Activated naive CD4-positive, alpha-beta T cell treated with anti-CD3 and anti-CD28 coated beads, Interleukin-2, amount 10 ng/mL, durations not matched to agents 7 days and 5 days (primary cell): ENCODE results near the gene CDKAL1.
"Not testable (repeated sequence)": the region's sequence is repeated elsewhere in the genome, so short reads cannot be mapped to it uniquely, and the experiment has no call there.

Source experiments
- CTCF ChIA-PET: fragments of 350-600 bp; sonication (Branson Sonifier 250); formaldehyde crosslinking; loops from one replicate; lab custom pipeline; 2021; ENCODE audit warnings: antibody characterized with exemption; lab: Charles Lee
- DNase-seq: peaks from one replicate; pipeline ENCODE4 v3.0.0-alpha.2; 2020
- H3K27ac Mint-ChIP-seq: one replicate; pipeline ENCODE4 v1.8.0; 2021; ENCODE audit warnings: mild to moderate bottlenecking, moderate library complexity, mixed read lengths
- H3K27me3 Mint-ChIP-seq: one replicate; pipeline ENCODE4 v1.8.0; 2021; ENCODE audit warnings: mild to moderate bottlenecking, mixed read lengths
- H3K36me3 Mint-ChIP-seq: one replicate; pipeline ENCODE4 v1.8.0; 2021; ENCODE audit warnings: mixed read lengths
- H3K4me1 Mint-ChIP-seq: one replicate; pipeline ENCODE4 v1.8.0; 2021; ENCODE audit warnings: mixed read lengths
- H3K4me3 Mint-ChIP-seq: one replicate; pipeline ENCODE4 v1.8.0; 2021; ENCODE audit warnings: mild to moderate bottlenecking, moderate library complexity, mixed read lengths
- H3K9me3 Mint-ChIP-seq: one replicate; pipeline ENCODE4 v1.8.0; 2021; ENCODE audit warnings: mixed read lengths

CDKAL1 gene

GRCh38 chr6:21075986-21076385, 541.7 kb downstream of the CDKAL1 start:
- Mint-ChIP-seq H3K4me1 (no peaks in the 10 kb centered on the region), H3K4me3 (no peak overlapping the region), H3K27ac (no peak overlapping the region), H3K27me3 (no peaks in the 10 kb centered on the region), H3K36me3 (peaks cover 16% of the 10 kb centered on the region), H3K9me3 (peaks cover 14% of the 10 kb centered on the region)
- CTCF ChIA-PET = no interaction called here
- no peak for DNase-seq

GRCh38 chr6:21078497-21078896, 544.2 kb downstream of the CDKAL1 start:
- Mint-ChIP-seq H3K36me3 (peaks cover under 1% of the 10 kb centered on the region), H3K27me3 (no peaks in the 10 kb centered on the region), H3K4me1 (no peaks in the 10 kb centered on the region), H3K9me3 (peaks cover 6% of the 10 kb centered on the region), H3K4me3 (no peak overlapping the region), H3K27ac (no peak overlapping the region)
- DNase-seq = no peak
- CTCF ChIA-PET = no interaction called here

DNA sequence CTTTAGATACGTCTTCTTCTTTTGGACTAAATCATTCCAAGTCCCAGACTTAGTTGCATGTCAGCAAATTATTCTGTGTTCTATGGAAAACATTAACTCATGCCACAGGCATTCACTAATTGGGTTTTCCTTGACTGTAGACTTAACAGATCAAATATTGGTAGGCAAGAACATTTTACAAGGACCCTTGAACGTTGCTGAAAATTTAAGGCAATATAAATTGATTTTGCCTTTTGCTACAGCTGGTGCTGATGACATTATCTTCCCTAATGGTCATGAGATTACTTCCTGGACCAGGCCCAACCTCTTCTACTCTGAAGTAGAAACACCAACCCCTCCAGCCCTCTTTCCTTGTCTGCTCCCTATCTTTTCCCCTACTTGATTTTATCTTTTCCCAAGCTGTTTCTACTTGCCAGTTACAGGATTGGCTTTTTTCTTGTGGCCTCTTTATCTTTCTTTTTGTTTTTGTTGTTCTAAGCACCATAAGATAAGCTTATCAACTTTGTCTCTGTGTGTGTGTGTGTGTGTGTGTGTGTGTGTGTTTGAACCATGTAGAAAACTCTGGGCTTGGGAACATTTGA, 545.3 kb downstream of the CDKAL1 start:
- Mint-ChIP-seq H3K36me3 (peaks cover 2% of the 10 kb centered on the region), H3K4me1 (no peaks in the 10 kb centered on the region), H3K27ac (no peak overlapping the region), H3K4me3 (no peak overlapping the region), H3K27me3 (no peaks in the 10 kb centered on the region), H3K9me3 (peaks cover 5% of the 10 kb centered on the region)
- CTCF ChIA-PET = no interaction called here
- DNase-seq = no peak

GRCh38 chr6:21080221-21080620, 546.0 kb downstream of the CDKAL1 start:
- H3K9me3 Mint-ChIP-seq = peaks cover 5% of the 10 kb centered on the region
- no peak overlapping the region for H3K27ac Mint-ChIP-seq
- no peaks in the 10 kb centered on the region for H3K27me3 Mint-ChIP-seq
- H3K36me3 Mint-ChIP-seq = peaks cover 2% of the 10 kb centered on the region
- CTCF ChIA-PET = no interaction called here
- no peaks in the 10 kb centered on the region for H3K4me1 Mint-ChIP-seq
- no peak for DNase-seq
- H3K4me3 Mint-ChIP-seq = no peak overlapping the region

DNA sequence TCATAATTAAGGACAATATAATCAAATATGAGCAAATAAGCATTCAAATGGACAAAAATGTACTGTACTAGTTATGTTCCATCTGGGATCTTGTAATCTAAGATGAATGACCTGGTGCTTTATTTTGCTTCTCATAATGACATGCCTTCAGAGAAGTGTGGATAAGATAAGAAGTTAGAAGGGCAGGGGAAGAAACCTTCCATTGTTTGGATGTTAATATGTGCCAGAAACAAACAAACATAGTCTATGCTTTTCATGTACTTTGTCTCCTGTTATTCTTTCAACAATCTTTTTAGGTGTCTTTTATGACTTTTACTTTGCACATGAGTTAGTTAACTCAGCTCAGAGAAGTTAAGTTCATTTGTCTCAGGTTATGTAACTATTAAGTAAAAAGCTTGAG, 547.8 kb downstream of the CDKAL1 start:
- peaks cover 5% of the 10 kb centered on the region for H3K9me3 Mint-ChIP-seq
- CTCF ChIA-PET = no interaction called here

DNA sequence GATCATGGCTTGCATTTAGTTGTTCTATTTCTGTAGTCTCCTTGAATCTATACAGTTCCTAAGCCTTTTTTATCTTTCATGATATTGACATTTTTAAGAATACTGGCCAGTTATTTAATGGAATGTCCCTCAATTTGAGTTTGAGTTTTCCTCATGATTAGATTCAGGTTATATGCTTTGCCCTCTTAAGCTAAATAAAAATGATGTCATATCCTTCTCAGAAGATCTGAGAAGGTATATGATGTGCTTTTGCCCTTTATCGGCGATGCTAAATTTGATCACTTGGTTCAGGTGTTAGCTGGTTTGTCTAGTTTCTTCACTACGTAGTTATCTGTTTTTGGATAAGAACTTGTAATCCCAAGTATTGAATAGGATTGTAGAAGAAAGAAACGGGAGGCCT, 549.5 kb downstream of the CDKAL1 start:
- CTCF ChIA-PET = no interaction called here
- peaks cover 2% of the 10 kb centered on the region for H3K9me3 Mint-ChIP-seq
- H3K27me3 Mint-ChIP-seq = no peaks in the 10 kb centered on the region
- DNase-seq = no peak
- H3K36me3 Mint-ChIP-seq = peaks cover 2% of the 10 kb centered on the region
- H3K4me1 Mint-ChIP-seq = no peaks in the 10 kb centered on the region
- H3K4me3 Mint-ChIP-seq = no peak overlapping the region
- H3K27ac Mint-ChIP-seq = no peak overlapping the region

More for the DNA sequence above, 547.8 kb downstream of the CDKAL1 start:
- Mint-ChIP-seq H3K4me1 (no peaks in the 10 kb centered on the region), H3K36me3 (peaks cover 2% of the 10 kb centered on the region), H3K27me3 (no peaks in the 10 kb centered on the region), H3K27ac (no peak overlapping the region), H3K4me3 (no peak overlapping the region)
- no peak for DNase-seq

GRCh38 chr6:21084656-21085055, 550.4 kb downstream of the CDKAL1 start:
- CTCF ChIA-PET = no interaction called here
- peaks cover 2% of the 10 kb centered on the region for H3K9me3 Mint-ChIP-seq
- no peak overlapping the region for H3K27ac Mint-ChIP-seq
- DNase-seq = no peak
- no peak overlapping the region for H3K4me3 Mint-ChIP-seq
- peaks cover 2% of the 10 kb centered on the region for H3K36me3 Mint-ChIP-seq
- no peaks in the 10 kb centered on the region for H3K27me3 Mint-ChIP-seq
- H3K4me1 Mint-ChIP-seq = no peaks in the 10 kb centered on the region

GRCh38 chr6:21085211-21085610, 551.0 kb downstream of the CDKAL1 start:
- CTCF ChIA-PET = no interaction called here
- peaks cover 2% of the 10 kb centered on the region for H3K9me3 Mint-ChIP-seq
- no peak overlapping the region for H3K4me3 Mint-ChIP-seq
- no peaks in the 10 kb centered on the region for H3K27me3 Mint-ChIP-seq
- H3K27ac Mint-ChIP-seq = no peak overlapping the region
- no peaks in the 10 kb centered on the region for H3K4me1 Mint-ChIP-seq
- peaks cover 2% of the 10 kb centered on the region for H3K36me3 Mint-ChIP-seq
- no peak for DNase-seq

DNA sequence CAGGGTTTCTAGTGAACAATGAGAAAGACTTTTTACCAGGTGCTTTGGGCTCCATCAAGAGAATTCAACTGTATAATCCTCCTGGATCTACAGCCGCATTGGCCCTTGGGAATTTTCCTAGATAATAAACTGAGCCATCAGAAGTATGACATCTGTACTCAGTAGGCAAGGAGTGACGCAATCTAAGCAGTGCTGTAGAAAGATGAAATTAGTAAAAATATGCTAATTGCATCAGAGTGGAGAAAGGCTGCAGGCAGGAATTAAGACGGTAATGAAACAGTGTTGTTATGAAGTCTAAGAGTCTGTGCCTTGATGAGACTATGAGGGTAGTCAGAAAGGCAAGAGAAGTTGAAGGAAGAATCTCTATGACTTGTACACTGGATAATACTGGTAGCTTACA, 551.4 kb downstream of the CDKAL1 start:
- H3K27ac Mint-ChIP-seq = no peak overlapping the region
- H3K4me1 Mint-ChIP-seq = no peaks in the 10 kb centered on the region
- CTCF ChIA-PET = no interaction called here
- no peaks in the 10 kb centered on the region for H3K9me3 Mint-ChIP-seq
- H3K36me3 Mint-ChIP-seq = peaks cover 2% of the 10 kb centered on the region
- no peak for DNase-seq
- no peaks in the 10 kb centered on the region for H3K27me3 Mint-ChIP-seq
- H3K4me3 Mint-ChIP-seq = no peak overlapping the region

- Mint-ChIP-seq H3K9me3 (no peaks in the 10 kb centered on the region), H3K27ac (no peak overlapping the region), H3K36me3 (peaks cover 4% of the 10 kb centered on the region), H3K4me3 (no peak overlapping the region), H3K4me1 (no peaks in the 10 kb centered on the region), H3K27me3 (no peaks in the 10 kb centered on the region)
- no peak for DNase-seq
- CTCF ChIA-PET = no interaction called here
Observed at GRCh38 chr6:21087188-21087587, 552.9 kb downstream of the CDKAL1 start.

DNA sequence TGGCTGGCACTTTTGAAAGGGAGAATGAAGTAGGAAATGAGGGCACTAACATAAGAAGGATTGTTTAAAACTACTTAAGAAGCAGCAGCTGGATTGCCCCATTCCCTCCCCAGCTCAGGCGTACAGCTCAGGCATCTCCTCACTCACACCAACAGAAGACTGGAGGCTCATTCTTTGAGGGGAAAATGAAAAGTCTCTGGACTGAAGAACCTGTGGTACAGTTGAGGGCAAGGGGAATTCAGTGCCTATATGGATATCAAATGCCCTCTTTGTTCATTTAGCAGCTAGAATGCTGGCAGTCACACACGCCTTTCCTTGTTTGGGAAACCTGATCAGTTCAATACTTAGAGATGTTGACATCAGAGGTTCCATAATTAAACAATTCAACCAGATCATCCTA, 557.2 kb downstream of the CDKAL1 start:
- Mint-ChIP-seq H3K4me1 (no peaks in the 10 kb centered on the region), H3K27me3 (no peaks in the 10 kb centered on the region), H3K9me3 (no peaks in the 10 kb centered on the region), H3K36me3 (peaks cover 1% of the 10 kb centered on the region), H3K27ac (no peak overlapping the region), H3K4me3 (no peak overlapping the region)
- CTCF ChIA-PET = no interaction called here
- no peak for DNase-seq

- DNase-seq, H3K27ac Mint-ChIP-seq, H3K36me3 Mint-ChIP-seq, H3K4me1 Mint-ChIP-seq, CTCF ChIA-PET, H3K9me3 Mint-ChIP-seq, H3K4me3 Mint-ChIP-seq, H3K27me3 Mint-ChIP-seq: not testable (repeated sequence)
Observed at GRCh38 chr6:21092231-21092772, 558.0 kb downstream of the CDKAL1 start.

GRCh38 chr6:21095462-21095861, 561.2 kb downstream of the CDKAL1 start:
- Mint-ChIP-seq H3K36me3 (peaks cover 1% of the 10 kb centered on the region), H3K27ac (no peak overlapping the region), H3K4me3 (no peak overlapping the region), H3K4me1 (peaks cover 7% of the 10 kb centered on the region), H3K27me3 (no peaks in the 10 kb centered on the region), H3K9me3 (no peaks in the 10 kb centered on the region)
- DNase-seq = no peak
- CTCF ChIA-PET = no interaction called here

DNA sequence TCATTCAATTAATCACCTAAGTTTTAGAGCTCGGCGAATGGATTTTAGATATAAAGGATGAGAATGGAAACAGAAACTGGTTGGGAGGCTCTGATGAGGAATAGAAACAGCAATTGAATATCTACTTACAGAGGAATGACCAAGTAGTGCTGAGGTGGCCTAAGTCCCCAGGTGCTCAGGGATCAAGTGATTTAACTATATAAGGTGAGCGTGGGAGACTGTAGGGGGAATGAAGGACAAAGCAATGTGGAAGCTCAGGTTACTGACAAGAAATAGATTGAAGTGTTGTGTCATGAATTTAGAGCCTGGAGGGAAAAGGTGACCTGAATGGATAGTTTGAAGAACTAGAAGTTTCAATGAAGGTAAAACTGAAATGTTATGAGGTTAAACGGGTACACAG, 563.9 kb downstream of the CDKAL1 start:
- H3K9me3 Mint-ChIP-seq = no peaks in the 10 kb centered on the region
- no peak overlapping the region for H3K27ac Mint-ChIP-seq
- peaks cover 14% of the 10 kb centered on the region for H3K4me1 Mint-ChIP-seq
- no peak overlapping the region for H3K4me3 Mint-ChIP-seq
- H3K36me3 Mint-ChIP-seq = no peaks in the 10 kb centered on the region
- H3K27me3 Mint-ChIP-seq = no peaks in the 10 kb centered on the region
- no peak for DNase-seq
- CTCF ChIA-PET = no interaction called here

DNA sequence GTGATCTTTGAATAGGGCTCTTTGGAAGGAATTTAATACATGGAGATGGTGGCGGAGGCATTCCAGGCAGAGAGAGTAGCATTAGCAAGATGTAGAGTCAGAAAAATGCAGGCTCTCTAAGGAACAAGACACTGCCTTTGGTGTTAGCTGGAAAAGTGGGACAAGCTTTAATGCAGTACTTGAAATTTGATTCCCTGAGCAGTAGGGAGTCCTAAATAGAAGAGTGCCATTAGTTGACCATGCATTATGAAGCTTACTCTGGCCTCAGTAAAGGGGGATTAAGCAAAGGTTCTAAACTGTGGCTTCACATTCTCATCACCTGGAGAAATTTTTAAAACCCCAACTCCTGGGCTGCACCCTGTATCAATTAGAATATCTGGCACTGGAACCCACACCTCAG, 564.5 kb downstream of the CDKAL1 start:
- CTCF ChIA-PET = no interaction called here
- no peak for DNase-seq
- Mint-ChIP-seq H3K9me3 (no peaks in the 10 kb centered on the region), H3K4me3 (no peak overlapping the region), H3K27me3 (no peaks in the 10 kb centered on the region), H3K4me1 (peaks cover 14% of the 10 kb centered on the region), H3K36me3 (no peaks in the 10 kb centered on the region), H3K27ac (no peak overlapping the region)
